HG03025 (cell line): ENCODE measurements around the gene MARK1.

ENCODE experiments used
- ATAC-seq: cut with Tn5 transposase; IDR thresholded peaks from one replicate; pipeline ENCODE4 v1.9.1; 2021; ENCODE audit warnings: mild to moderate bottlenecking, moderate library complexity; ENCODE audit not compliant: unreplicated experiment, low FRiP score

Gene MARK1

GRCh38 chr1:220707160-220707559 lies 179.2 kb downstream of the MARK1 start:
- no peak for ATAC-seq

DNA sequence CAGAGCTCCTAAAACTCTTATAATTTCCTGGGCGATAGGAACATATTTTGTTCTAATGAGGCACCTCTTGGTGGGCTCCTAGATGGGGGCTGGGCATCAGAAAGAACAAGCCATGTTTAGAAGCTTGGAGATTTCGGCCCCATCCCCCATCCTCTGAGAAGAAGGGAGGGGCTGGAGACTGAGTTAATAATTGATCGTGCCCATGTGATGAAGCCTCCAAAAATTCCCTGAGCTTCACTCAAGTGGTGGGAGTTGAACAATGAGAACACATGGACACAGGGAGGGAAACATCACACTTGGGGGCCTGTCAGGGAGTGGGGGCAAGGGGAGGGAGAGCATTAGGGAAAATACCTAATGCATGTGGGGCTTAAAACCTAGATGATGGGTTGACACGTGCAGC lies 180.3 kb downstream of the MARK1 start:
- ATAC-seq, result no peak

DNA sequence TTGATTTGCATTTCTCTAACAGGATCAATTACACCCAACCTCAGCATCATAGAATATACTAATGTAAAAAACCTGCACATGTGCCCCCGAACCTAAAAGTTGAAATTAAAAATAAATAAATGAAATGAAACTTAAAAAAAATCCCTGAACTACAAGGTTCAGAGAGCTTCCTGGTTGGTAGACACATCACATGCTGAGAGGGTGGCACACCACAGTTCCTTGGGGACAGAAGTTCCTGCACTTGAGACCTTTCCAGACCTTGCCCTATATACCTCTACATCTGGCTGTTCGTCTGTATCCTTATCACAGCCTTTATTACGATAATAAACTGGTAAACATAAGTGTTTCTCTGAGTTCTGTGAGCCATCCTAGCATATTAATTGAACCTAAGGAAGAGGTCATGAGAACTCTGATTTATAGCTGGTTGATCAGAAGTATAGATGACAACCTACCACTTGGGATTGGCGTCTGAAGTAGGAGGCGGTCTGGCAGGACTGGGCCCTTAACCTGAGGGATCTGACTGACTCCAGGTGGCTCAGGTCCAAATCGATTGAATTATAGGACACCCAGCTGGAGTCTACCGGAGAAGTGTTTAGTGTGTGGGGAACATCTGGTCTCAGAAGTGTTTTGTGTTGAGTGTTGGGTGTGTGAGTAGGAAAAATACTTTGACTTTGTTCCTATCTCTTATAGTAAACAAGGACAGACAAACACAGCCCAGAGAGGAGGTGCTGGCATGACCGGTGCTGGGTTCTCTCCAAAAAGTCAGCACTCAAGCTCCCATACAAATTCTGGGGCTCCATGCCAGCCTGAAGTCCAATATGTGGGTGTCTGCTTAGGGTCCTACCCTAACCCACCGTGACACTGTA lies 181.2 kb downstream of the MARK1 start:
- ATAC-seq, result no peak

GRCh38 chr1:220710333-220710732 lies 182.4 kb downstream of the MARK1 start:
- no peak for ATAC-seq

- ATAC-seq, result peak; percentile 82
Observed at GRCh38 chr1:220711056-220711809, 183.3 kb downstream of the MARK1 start.
